ENCODE results near the gene HMGCR. TPM values are rescaled to one million over a fixed set of nuclear protein-coding genes. Genes with fewer than 3 reads are reported as not detected.

HMGCR gene
- polyA plus RNA-seq, 2 donors, result 19.3 to 43.0 TPM

- H3K4me3 ChIP-seq (ENCODE audit: low read depth in 1 of 2, low read length in 2 of 2), result no peak overlapping the region
- H3K27ac ChIP-seq (ENCODE audit: low read depth in 2 of 2, low read length in 1 of 2), result no peak overlapping the region
- H3K4me1 ChIP-seq (ENCODE audit: control insufficient read depth in 2 of 2, insufficient read depth in 2 of 2, low read length in 1 of 2), result no peaks in the 10 kb centered on the region
- WGBS, 2 donors, result 97 to 98% methylated on average over 3 of the region's 3 CpGs
- no peaks in the 10 kb centered on the region for H3K9me3 ChIP-seq (ENCODE audit: control insufficient read depth in 2 of 2, insufficient read depth in 1 of 2, low read depth in 1 of 2, low read length in 1 of 2)
- no peaks in the 10 kb centered on the region for H3K27me3 ChIP-seq (ENCODE audit: control insufficient read depth in 1 of 2, insufficient read depth in 2 of 2, low read length in 2 of 2)
- H3K36me3 ChIP-seq (ENCODE audit: control insufficient read depth in 2 of 2, insufficient read depth in 2 of 2, low read length in 1 of 2), result no peaks in the 10 kb centered on the region
These were observed 58.3 kb downstream of the HMGCR start for GRCh38 chr5:75395277-75395676.

GRCh38 chr5:75405296-75405695, 68.3 kb downstream of the HMGCR start:
- no peaks in the 10 kb centered on the region for H3K27me3 ChIP-seq (ENCODE audit: control insufficient read depth in 1 of 2, insufficient read depth in 2 of 2, low read length in 2 of 2)
- no peaks in the 10 kb centered on the region for H3K9me3 ChIP-seq (ENCODE audit: control insufficient read depth in 2 of 2, insufficient read depth in 1 of 2, low read depth in 1 of 2, low read length in 1 of 2)
- H3K27ac ChIP-seq (ENCODE audit: low read depth in 2 of 2, low read length in 1 of 2), result no peak overlapping the region
- H3K4me3 ChIP-seq (ENCODE audit: low read depth in 1 of 2, low read length in 2 of 2), result no peak overlapping the region
- no peaks in the 10 kb centered on the region for H3K36me3 ChIP-seq (ENCODE audit: control insufficient read depth in 2 of 2, insufficient read depth in 2 of 2, low read length in 1 of 2)
- 60 to 61% methylated on average over 3 of the region's 3 CpGs for WGBS, 2 donors
- no peaks in the 10 kb centered on the region for H3K4me1 ChIP-seq (ENCODE audit: control insufficient read depth in 2 of 2, insufficient read depth in 2 of 2, low read length in 1 of 2)

Other genes with a start within 250 kb of the HMGCR start
- gene ANKRD31, start 100.3 kb upstream of the HMGCR start, polyA plus RNA-seq, result under 1 TPM; 0.26 to 0.51 TPM
- 10 to 100 TPM; 13.4 to 13.5 TPM for gene CERT1, start 174.4 kb downstream of the HMGCR start, polyA plus RNA-seq
- 1 to 10 TPM; 3.2 to 3.5 TPM for gene POLK, start 174.7 kb downstream of the HMGCR start, polyA plus RNA-seq

Measured in esophagus (tissue), 2 donors.